Thyroid gland (tissue), 4 donors: ENCODE measurements around the gene EMP1. TPM values are rescaled to one million over a fixed set of nuclear protein-coding genes. Genes with fewer than 3 reads are reported as not detected.

Source experiments
- DNase-seq, 2 donors: peaks; one replicate each; pipeline ENCODE4 v3.0.0-alpha.2; 2019
- H3K27ac ChIP-seq, 3 donors: fragments of 200-600 bp; sonication (generic); 1 replicate in 2 of 3; 2 replicates in 1 of 3; pipeline ENCODE4 v1.5.1; 2016 to 2019; ENCODE audit warnings: mild to moderate bottlenecking in 1 of 3, moderate library complexity in 1 of 3
- H3K27me3 ChIP-seq: fragments of 200-600 bp; sonication (generic); one replicate; pipeline ENCODE4 v1.5.1; 2019
- H3K36me3 ChIP-seq, 2 donors: fragments of 200-600 bp; sonication (generic); one replicate each; pipeline ENCODE4 v1.5.1; 2016 to 2019
- H3K4me1 ChIP-seq, 2 donors: fragments of 200-600 bp; sonication (generic); one replicate each; pipeline ENCODE4 v1.5.1; 2017 to 2019
- H3K4me3 ChIP-seq, 3 donors: fragments of 200-600 bp; sonication (generic); replicated peaks in 1 of 3; 1 replicate in 2 of 3; 2 replicates in 1 of 3; pipeline ENCODE4 v1.5.1; 2016; ENCODE audit warnings: mild to moderate bottlenecking in 1 of 3
- H3K9me3 ChIP-seq: fragments of 200-600 bp; sonication (generic); one replicate; pipeline ENCODE4 v1.5.1; 2017
- CTCF ChIP-seq, 6 experiments: fragments of 200-600 bp in 3 of 6; fragments of 450-650 bp in 3 of 6; sonication (generic) in 3 of 6; IDR thresholded peaks; one replicate each; pipeline ENCODE4 v1.5.1; 2016 to 2019; ENCODE audit warnings: antibody characterized with exemption in 6 of 6, mild to moderate bottlenecking in 2 of 6, inconsistent platforms in 1 of 6, moderate library complexity in 1 of 6
- POLR2A ChIP-seq, 2 donors: fragments of 450-650 bp; IDR thresholded peaks; one replicate each; pipeline ENCODE4 v1.6.1; 2017; ENCODE audit warnings: antibody characterized with exemption in 2 of 2, mild to moderate bottlenecking in 2 of 2, moderate library complexity in 1 of 2
- WGBS, 2 donors: methylation state at CpG; one replicate each; pipeline ENCODE4 v1.1.5; 2017; 5-methylcytosine and 5-hydroxymethylcytosine counted together
- intact Hi-C: fragments of 100-400 bp; cut with DNase I; formaldehyde crosslinking; loops from one replicate; pipeline ENCODE4 v1.15.1; 2023
- total RNA-seq, 4 donors: library from RNA; depleted of rRNA; stranded (reverse); fragments of >200 nt; gene quantifications; one replicate each; pipeline ENCODE4 v1.2.3, GENCODE V29; 2016

EMP1 gene
- total RNA-seq, 4 donors from 2014 or later, result 459 to 634 (median 503) TPM

GRCh38 chr12:13243516-13244070 is 47.1 kb downstream of the EMP1 start:
- no peaks in the 10 kb centered on the region for H3K4me1 ChIP-seq
- no peaks in the 10 kb centered on the region for H3K27me3 ChIP-seq
- TF ChIP-seq CTCF (IDR thresholded peaks at IDR 0.05) (no peak), POLR2A (IDR thresholded peaks at IDR 0.05) (no peak)
- H3K27ac ChIP-seq, result no peak overlapping the region
- 62 to 72% methylated on average over 1 of the region's 1 CpG for WGBS, 2 donors
- H3K4me3 ChIP-seq, result no peak overlapping the region
- intact Hi-C loops, result no loop called here
- DNase-seq, result no peak
- no peaks in the 10 kb centered on the region for H3K9me3 ChIP-seq
- H3K36me3 ChIP-seq, result no peaks in the 10 kb centered on the region

- Histone ChIP-seq H3K9me3 (no peaks in the 10 kb centered on the region), H3K27ac (no peak overlapping the region), H3K27me3 (no peaks in the 10 kb centered on the region), H3K36me3 (no peaks in the 10 kb centered on the region), H3K4me1 (no peaks in the 10 kb centered on the region), H3K4me3 (no peak overlapping the region)
- DNase-seq, result no peak
- WGBS, 2 donors, result 91 to 93% methylated on average over 3 of the region's 3 CpGs
- intact Hi-C loops, result no loop called here
- TF ChIP-seq POLR2A (IDR thresholded peaks at IDR 0.05) (no peak), CTCF (IDR thresholded peaks at IDR 0.05) (no peak)
Measured at GRCh38 chr12:13247596-13247995, 51.1 kb downstream of the EMP1 start.

GRCh38 chr12:13248964-13249363 is 52.4 kb downstream of the EMP1 start:
- Histone ChIP-seq H3K4me3 (no peak overlapping the region), H3K9me3 (no peaks in the 10 kb centered on the region), H3K36me3 (no peaks in the 10 kb centered on the region), H3K27me3 (no peaks in the 10 kb centered on the region), H3K4me1 (no peaks in the 10 kb centered on the region), H3K27ac (no peak overlapping the region)
- no peak for DNase-seq
- TF ChIP-seq POLR2A (IDR thresholded peaks at IDR 0.05) (no peak), CTCF (IDR thresholded peaks at IDR 0.05) (no peak)
- intact Hi-C loops, result no loop called here
- WGBS, 2 donors, result 90 to 100% methylated on average over 1 of the region's 1 CpG

GRCh38 chr12:13250416-13250815 is 53.9 kb downstream of the EMP1 start:
- 100% methylated on average over 1 of the region's 1 CpG for WGBS, 2 donors
- Histone ChIP-seq H3K36me3 (no peaks in the 10 kb centered on the region), H3K4me1 (peaks cover 0 to 3% of the 10 kb centered on the region in 2 donors), H3K27me3 (no peaks in the 10 kb centered on the region), H3K9me3 (no peaks in the 10 kb centered on the region), H3K27ac (no peak overlapping the region), H3K4me3 (no peak overlapping the region)
- intact Hi-C loops, result no loop called here
- no peak for DNase-seq
- TF ChIP-seq CTCF (IDR thresholded peaks at IDR 0.05) (no peak), POLR2A (IDR thresholded peaks at IDR 0.05) (no peak)

- intact Hi-C loops, result no loop called here
- H3K4me1 ChIP-seq, result peaks cover 4 to 10% of the 10 kb centered on the region in 2 donors
- no peaks in the 10 kb centered on the region for H3K36me3 ChIP-seq
- no peaks in the 10 kb centered on the region for H3K27me3 ChIP-seq
- no peak overlapping the region for H3K27ac ChIP-seq
- TF ChIP-seq POLR2A (IDR thresholded peaks at IDR 0.05), result no peak
- TF ChIP-seq CTCF (IDR thresholded peaks at IDR 0.05), result no peak
- no peak for DNase-seq
- no peak overlapping the region for H3K4me3 ChIP-seq
- 87 to 92% methylated on average over 5 of the region's 5 CpGs for WGBS, 2 donors
- H3K9me3 ChIP-seq, result no peaks in the 10 kb centered on the region
Measured at GRCh38 chr12:13251521-13251920, 55.0 kb downstream of the EMP1 start.
